ENCODE results near the gene MSI1. TPM values are rescaled to one million over a fixed set of nuclear protein-coding genes. Genes with fewer than 3 reads are reported as not detected.

Gene MSI1
- total RNA-seq, 1 experiment from 2014 or later, result 26.0 TPM

DNA sequence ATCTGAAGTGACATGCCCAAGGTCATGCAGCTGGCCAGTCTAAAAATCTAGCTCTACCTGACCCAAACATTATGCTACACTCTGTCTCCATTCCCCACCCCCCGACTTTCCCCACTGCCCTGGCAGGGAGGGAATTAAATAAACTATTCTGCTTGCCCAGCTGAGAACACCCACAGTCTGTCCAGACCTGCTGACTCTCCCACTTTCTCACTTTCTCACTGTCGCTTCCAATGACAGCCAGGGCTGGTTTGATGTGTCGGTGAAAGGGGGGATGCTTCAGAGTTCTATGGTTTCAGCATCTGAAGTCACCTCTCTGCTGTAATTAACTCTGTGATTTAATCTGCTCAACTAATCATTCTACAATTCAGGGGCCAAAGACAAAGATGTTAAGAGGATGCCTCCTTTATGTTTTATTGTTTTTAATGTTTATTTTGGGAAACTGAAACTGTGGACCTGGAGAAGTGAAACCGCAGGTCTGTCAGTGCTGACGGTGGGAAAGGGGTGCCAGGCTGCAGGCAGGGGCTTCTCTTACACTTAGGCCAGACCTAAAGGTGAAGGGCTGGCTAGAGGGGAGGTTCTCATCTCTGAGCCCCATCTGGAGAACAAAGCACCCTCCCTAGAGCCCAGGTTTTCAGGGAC, 8.1 kb upstream of the MSI1 start (continued):
- TF ChIP-seq, protein P1, sequence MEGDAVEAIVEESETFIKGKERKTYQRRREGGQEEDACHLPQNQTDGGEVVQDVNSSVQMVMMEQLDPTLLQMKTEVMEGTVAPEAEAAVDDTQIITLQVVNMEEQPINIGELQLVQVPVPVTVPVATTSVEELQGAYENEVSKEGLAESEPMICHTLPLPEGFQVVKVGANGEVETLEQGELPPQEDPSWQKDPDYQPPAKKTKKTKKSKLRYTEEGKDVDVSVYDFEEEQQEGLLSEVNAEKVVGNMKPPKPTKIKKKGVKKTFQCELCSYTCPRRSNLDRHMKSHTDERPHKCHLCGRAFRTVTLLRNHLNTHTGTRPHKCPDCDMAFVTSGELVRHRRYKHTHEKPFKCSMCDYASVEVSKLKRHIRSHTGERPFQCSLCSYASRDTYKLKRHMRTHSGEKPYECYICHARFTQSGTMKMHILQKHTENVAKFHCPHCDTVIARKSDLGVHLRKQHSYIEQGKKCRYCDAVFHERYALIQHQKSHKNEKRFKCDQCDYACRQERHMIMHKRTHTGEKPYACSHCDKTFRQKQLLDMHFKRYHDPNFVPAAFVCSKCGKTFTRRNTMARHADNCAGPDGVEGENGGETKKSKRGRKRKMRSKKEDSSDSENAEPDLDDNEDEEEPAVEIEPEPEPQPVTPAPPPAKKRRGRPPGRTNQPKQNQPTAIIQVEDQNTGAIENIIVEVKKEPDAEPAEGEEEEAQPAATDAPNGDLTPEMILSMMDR (IDR thresholded peaks at IDR 0.05 in 2 of 3, conservative IDR thresholded peaks at IDR 0.05 in 1 of 3; ENCODE audit: borderline replicate concordance in 1 of 3, insufficient read depth in 1 of 3, low read depth in 2 of 3, low read length in 2 of 3), result no peak
- TF ChIP-seq SRF (IDR thresholded peaks at IDR 0.05; ENCODE audit: low read depth) (no peak), RAD21 (IDR thresholded peaks at IDR 0.05; ENCODE audit: low read depth) (no peak)

DNA sequence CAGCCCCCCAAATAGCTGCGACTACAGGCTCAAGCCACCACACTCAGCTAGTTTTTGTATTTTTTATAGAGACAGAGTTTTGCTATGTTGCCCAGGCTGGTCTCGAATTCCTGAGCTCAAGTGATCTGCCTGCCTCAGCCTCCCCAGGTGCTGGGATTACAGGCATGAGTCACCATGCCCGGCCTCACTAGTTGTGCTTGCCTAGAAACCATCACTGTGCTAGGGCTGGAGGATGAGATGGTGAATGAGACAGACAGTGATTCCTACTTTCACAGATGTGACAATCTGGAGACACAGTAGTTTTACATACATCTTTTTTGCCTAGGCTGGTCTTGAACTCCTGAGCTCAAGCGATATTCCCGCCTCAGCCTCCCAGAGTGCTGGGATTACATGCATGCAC, 7.5 kb upstream of the MSI1 start:
- Histone ChIP-seq H3K27ac (ENCODE audit: low read depth, low read length) (no peak overlapping the region), H2AFZ (ENCODE audit: low read depth, low read length, poor library complexity, severe bottlenecking) (no peak overlapping the region), H3K36me3 (ENCODE audit: control insufficient read depth in 1 of 2, insufficient read depth in 2 of 2, low read length in 2 of 2) (no peaks in the 10 kb centered on the region), H3K4me3 (replicated peaks in 1 of 2; ENCODE audit: low read depth in 1 of 2, low read length in 2 of 2) (no peak overlapping the region), H4K20me1 (ENCODE audit: insufficient read depth) (no peaks in the 10 kb centered on the region), H3K27me3 (ENCODE audit: insufficient read depth, low read length) (0 out of 2 replicates have a peak, but pooled peaks cover 5% of the 10 kb centered on the region), H3K4me2 (ENCODE audit: low read length) (0 out of 2 replicates have a peak overlapping the region, but pooled peaks have one; percentile 17), H3K9me2 (ENCODE audit: insufficient read depth) (no peaks in the 10 kb centered on the region), H3K79me2 (ENCODE audit: insufficient read depth, low read length) (no peaks in the 10 kb centered on the region), H3K9ac (ENCODE audit: low read length) (no peak overlapping the region), H3K4me1 (ENCODE audit: control insufficient read depth in 1 of 2, insufficient read depth in 2 of 2, low read length in 2 of 2) (peaks cover 0 to 20% of the 10 kb centered on the region in 2 experiments; a peak in 2 of 4 replicates), H3K9me3 (ENCODE audit: control insufficient read depth in 1 of 2, insufficient read depth in 1 of 2, low read depth in 1 of 2, low read length in 2 of 2) (no peaks in the 10 kb centered on the region)
- DNase-seq (ENCODE audit: low read depth, low spot score) (no peak), ATAC-seq (peak; percentile 56)
- intact Hi-C loops (cut with micrococcal nuclease), result loop anchor here (5.0 kb wide), 1 partner anchor 51 kb away; no protein-coding TSS in a partner anchor
- POLR2A ChIA-PET, result interaction anchor here (0.7 kb wide), 1 partner anchor 60 kb away, joined by 4 read pairs; no protein-coding TSS in a partner anchor
- RAD21 ChIA-PET (ENCODE audit: low non-redundant PET in 1 of 2, low total read pairs in 2 of 2, uncharacterized antibody in 2 of 2, unreplicated experiment in 2 of 2), result no interaction called here
- TF ChIP-seq ELF1 (IDR thresholded peaks at IDR 0.05; ENCODE audit: borderline replicate concordance, low read depth) (no peak), EGR1 (IDR thresholded peaks at IDR 0.05; ENCODE audit: low read depth) (no peak), POLR2AphosphoS5 (IDR thresholded peaks at IDR 0.05; ENCODE audit: low read depth, low read length) (no peak)
- CTCF ChIA-PET, result no interaction called here
- no TSS peak for BruUV-seq (replicated peaks)
